Forelimb muscle (tissue), 1 donor: ENCODE data around the gene SLC24A4. TPM values are rescaled to one million over a fixed set of nuclear protein-coding genes. Genes with fewer than 3 reads are reported as not detected.

Experiments used
- DNase-seq: peaks from one replicate; pipeline ENCODE4 v3.0.0-alpha.2; 2013; ENCODE audit warnings: low read depth
- polyA plus RNA-seq: library from polyadenylated mRNA; unstranded; fragments of 120-200 nt; gene quantifications from one replicate; pipeline ENCODE4 v1.2.1, GENCODE V29; 2013; ENCODE audit not compliant: insufficient read length

Gene SLC24A4
- polyA plus RNA-seq, 1 donor = 2.1 TPM

- no peak for DNase-seq
Measured at GRCh38 chr14:92546347-92547053, 223.5 kb downstream of the SLC24A4 start.

- no peak for DNase-seq
Measured at GRCh38 chr14:92549105-92549858, 226.3 kb downstream of the SLC24A4 start.

GRCh38 chr14:92549859-92550230, 226.9 kb downstream of the SLC24A4 start:
- no peak for DNase-seq

Other genes with a start within 250 kb of the SLC24A4 start
- gene ATXN3, start 216.6 kb upstream of the SLC24A4 start, polyA plus RNA-seq = 16.6 TPM
- gene NDUFB1, start 201.5 kb upstream of the SLC24A4 start, polyA plus RNA-seq = 93.2 TPM
- gene CPSF2, start 201.2 kb upstream of the SLC24A4 start, polyA plus RNA-seq = 34.1 TPM
- gene RIN3, start 190.6 kb downstream of the SLC24A4 start, polyA plus RNA-seq = 10.8 TPM